Upper lobe of left lung (tissue), 6 donors: ENCODE measurements around the gene TMEM161A. TPM values are rescaled to one million over a fixed set of nuclear protein-coding genes. Genes with fewer than 3 reads are reported as not detected.
"Not testable (repeated sequence)": the region's sequence is repeated elsewhere in the genome, so short reads cannot be mapped to it uniquely, and the experiment has no call there.

Experiments used
- ATAC-seq, 2 donors: fragments of 200-7000 bp; cut with Tn5 transposase; one replicate each; pipeline ENCODE4 v1.9.1; 2022; ENCODE audit warnings: mild to moderate bottlenecking in 2 of 2, moderate library complexity in 2 of 2; ENCODE audit not compliant: low FRiP score in 2 of 2
- DNase-seq, 2 donors: peaks; one replicate each; pipeline ENCODE4 v3.0.0-alpha.2; 2019 to 2020
- H3K27ac ChIP-seq, 4 donors: fragments of 200-600 bp; sonication (generic); one replicate each; pipeline ENCODE4 v1.5.1; 2016 to 2019
- H3K27me3 ChIP-seq, 4 donors: fragments of 200-600 bp; sonication (generic); one replicate each; pipeline ENCODE4 v1.5.1; 2017 to 2019
- H3K36me3 ChIP-seq, 4 donors: fragments of 200-600 bp; sonication (generic); one replicate each; pipeline ENCODE4 v1.5.1; 2016 to 2019
- H3K4me1 ChIP-seq, 4 donors: fragments of 200-600 bp; sonication (generic); one replicate each; pipeline ENCODE4 v1.5.1; 2018 to 2019
- H3K4me3 ChIP-seq, 4 donors: fragments of 200-600 bp; sonication (generic); one replicate each; pipeline ENCODE4 v1.5.1; 2017 to 2019; ENCODE audit warnings: mild to moderate bottlenecking in 2 of 4, moderate library complexity in 1 of 4
- H3K9me3 ChIP-seq, 4 donors: fragments of 200-600 bp; sonication (generic); one replicate each; pipeline ENCODE4 v1.5.1; 2018 to 2019
- EP300 ChIP-seq, 4 donors: sonication (generic); formaldehyde crosslinking; IDR thresholded peaks; one replicate each; pipeline ENCODE4 v1.5.1; 2017; ENCODE audit warnings: antibody characterized with exemption in 4 of 4, control low read depth in 2 of 4
- POLR2A ChIP-seq, 4 donors: fragments of 450-650 bp; IDR thresholded peaks; one replicate each; pipeline ENCODE4 v1.5.1; 2016 to 2017; ENCODE audit warnings: antibody characterized with exemption in 4 of 4, mild to moderate bottlenecking in 2 of 4
- POLR2AphosphoS5 ChIP-seq, 2 donors: sonication (generic); formaldehyde crosslinking; IDR thresholded peaks; one replicate each; pipeline ENCODE4 v1.5.1; 2017; ENCODE audit warnings: antibody characterized with exemption in 2 of 2
- WGBS, 2 donors: methylation state at CpG; one replicate each; pipeline ENCODE4 v1.1.5; 2017 to 2018; 5-methylcytosine and 5-hydroxymethylcytosine counted together
- total RNA-seq, 6 donors: library from RNA; depleted of rRNA in 4 of 6; stranded (reverse); fragments of >200 nt in 4 of 6; gene quantifications; one replicate each; pipeline versions ENCODE4 v1.1.0 to v1.2.1, GENCODE V29; 2016 to 2021
- TF ChIP-seq, protein P1 (sequence below), 6 experiments: fragments of 450-650 bp in 4 of 6; fragments of 200-600 bp in 2 of 6; sonication (generic) in 2 of 6; IDR thresholded peaks; one replicate each; pipeline ENCODE4 v1.5.1; 2016 to 2019; ENCODE audit warnings: antibody characterized with exemption in 6 of 6
- donor health status: DM: no; HTN: no; CAD: no; lungs with moderate emphysema.
- donor health status: DM: no; HTN: yes; CAD: no; lungs with severe emphysema.

TMEM161A gene
- total RNA-seq, 6 donors from 2014 or later, result 18.7 to 31.6 (median 26.2) TPM

DNA sequence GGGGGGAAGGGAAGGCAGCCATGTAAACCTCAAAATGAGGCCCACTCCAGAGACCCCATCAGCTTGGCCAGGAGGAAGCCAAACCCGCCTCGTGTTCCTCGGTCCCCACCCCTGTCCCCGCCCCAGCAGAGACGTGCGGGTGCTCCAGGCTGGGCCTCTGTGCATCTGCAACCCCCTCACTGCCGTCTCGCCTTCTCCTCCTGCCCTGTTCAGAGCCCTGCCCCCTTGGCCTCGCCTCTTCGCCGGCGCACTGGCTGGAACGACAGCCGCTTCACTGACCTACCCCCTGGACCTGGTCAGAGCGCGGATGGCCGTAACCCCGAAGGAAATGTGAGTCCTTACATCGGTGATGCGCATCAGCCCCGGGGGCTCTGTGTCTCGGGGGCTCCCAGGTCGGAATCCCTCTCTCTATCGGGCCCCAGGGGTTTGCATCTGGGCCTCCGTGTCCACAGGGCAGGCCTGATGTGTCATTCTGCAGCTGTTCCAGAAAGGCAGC lies 32.2 kb downstream of the TMEM161A start:
- DNase-seq (peak in 1 of 2 donors; percentile 77), ATAC-seq (peak in 1 of 2 donors; percentile 51)
- TF ChIP-seq POLR2AphosphoS5 (IDR thresholded peaks at IDR 0.05) (no peak), POLR2A (IDR thresholded peaks at IDR 0.05) (no peak)
- peaks cover 0 to 6% (median under 1%) of the 10 kb centered on the region in 4 donors for H3K36me3 ChIP-seq
- no peak overlapping the region for H3K27ac ChIP-seq
- 77 to 81% methylated on average over 14 to 25 of the region's 25 CpGs for WGBS, 2 donors
- H3K4me3 ChIP-seq, result peak overlapping the region in 3 of 4 donors; percentile 15 to 24 (median 18)
- no peaks in the 10 kb centered on the region for H3K9me3 ChIP-seq
- H3K27me3 ChIP-seq, result no peaks in the 10 kb centered on the region
- H3K4me1 ChIP-seq, result peaks cover 6 to 22% (median 7%) of the 10 kb centered on the region in 4 donors

DNA sequence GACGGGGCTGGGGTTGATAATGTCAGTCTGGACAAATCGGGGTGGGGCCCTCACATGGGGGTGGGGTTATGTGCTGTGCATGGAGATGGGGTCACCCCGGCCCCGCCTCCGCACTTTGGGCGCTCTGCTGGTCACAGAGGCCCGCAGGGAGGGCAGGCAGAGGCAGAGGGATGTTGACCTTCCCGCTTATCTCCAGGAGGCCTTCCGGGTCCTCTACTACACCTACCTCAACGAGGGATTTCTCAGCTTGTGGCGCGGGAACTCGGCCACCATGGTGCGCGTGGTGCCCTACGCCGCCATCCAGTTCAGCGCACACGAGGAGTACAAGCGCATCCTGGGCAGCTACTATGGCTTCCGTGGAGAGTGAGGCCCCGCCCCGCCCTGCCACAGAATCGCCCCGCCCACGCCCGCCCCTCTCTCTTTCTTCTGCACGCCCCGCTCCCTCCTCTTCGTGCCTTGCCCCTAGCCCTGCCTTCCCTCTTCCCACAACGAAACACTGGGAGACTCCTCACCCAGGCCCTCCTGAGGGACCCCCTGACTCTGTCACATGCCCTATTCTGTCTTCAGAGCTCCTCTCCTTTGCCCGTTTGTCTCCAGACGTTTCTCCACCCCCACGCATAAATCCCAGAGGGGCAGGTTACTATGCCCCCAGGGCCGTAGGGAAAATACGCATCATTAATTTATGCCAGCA lies 32.8 kb downstream of the TMEM161A start:
- Histone ChIP-seq H3K4me3 (peak overlapping the region in 3 of 4 donors; percentile 15 to 24 (median 18)), H3K36me3 (peaks cover 0 to 9% (median 1%) of the 10 kb centered on the region in 4 donors), H3K4me1 (peaks cover 3 to 16% (median 4%) of the 10 kb centered on the region in 4 donors), H3K27ac (no peak overlapping the region), H3K9me3 (no peaks in the 10 kb centered on the region), H3K27me3 (no peaks in the 10 kb centered on the region)
- peak in 1 of 2 donors; percentile 83 for ATAC-seq
- WGBS, 2 donors, result 68 to 70% methylated on average over 27 to 29 of the region's 36 CpGs
- peak in 1 of 2 donors; percentile 79 for DNase-seq
- no peak for TF ChIP-seq EP300 (IDR thresholded peaks at IDR 0.05)
- no peak for TF ChIP-seq POLR2A (IDR thresholded peaks at IDR 0.05)
- no peak for TF ChIP-seq POLR2AphosphoS5 (IDR thresholded peaks at IDR 0.05)
- TF ChIP-seq, protein P1, sequence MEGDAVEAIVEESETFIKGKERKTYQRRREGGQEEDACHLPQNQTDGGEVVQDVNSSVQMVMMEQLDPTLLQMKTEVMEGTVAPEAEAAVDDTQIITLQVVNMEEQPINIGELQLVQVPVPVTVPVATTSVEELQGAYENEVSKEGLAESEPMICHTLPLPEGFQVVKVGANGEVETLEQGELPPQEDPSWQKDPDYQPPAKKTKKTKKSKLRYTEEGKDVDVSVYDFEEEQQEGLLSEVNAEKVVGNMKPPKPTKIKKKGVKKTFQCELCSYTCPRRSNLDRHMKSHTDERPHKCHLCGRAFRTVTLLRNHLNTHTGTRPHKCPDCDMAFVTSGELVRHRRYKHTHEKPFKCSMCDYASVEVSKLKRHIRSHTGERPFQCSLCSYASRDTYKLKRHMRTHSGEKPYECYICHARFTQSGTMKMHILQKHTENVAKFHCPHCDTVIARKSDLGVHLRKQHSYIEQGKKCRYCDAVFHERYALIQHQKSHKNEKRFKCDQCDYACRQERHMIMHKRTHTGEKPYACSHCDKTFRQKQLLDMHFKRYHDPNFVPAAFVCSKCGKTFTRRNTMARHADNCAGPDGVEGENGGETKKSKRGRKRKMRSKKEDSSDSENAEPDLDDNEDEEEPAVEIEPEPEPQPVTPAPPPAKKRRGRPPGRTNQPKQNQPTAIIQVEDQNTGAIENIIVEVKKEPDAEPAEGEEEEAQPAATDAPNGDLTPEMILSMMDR (IDR thresholded peaks at IDR 0.05), result no peak

DNA sequence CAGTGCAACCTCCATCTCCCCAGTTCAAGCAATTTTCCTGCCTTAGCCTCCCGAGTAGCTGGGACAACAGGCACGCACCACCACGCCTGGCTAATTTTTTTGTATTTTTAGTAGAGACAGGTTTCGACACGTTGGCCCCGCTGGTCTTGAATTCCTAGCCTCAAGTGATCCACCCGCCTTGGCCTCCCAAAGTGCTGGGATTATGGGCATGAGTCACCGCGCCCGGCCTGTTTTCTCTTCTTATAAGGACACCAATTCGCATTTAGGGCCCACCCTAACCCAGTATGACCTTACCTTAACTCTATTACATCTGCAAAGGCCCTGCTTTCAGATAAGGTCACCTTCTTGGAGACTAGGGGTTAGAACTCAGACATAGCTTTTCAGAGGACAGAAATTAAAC lies 35.1 kb downstream of the TMEM161A start:
- Histone ChIP-seq H3K27ac (no peak overlapping the region), H3K27me3 (no peaks in the 10 kb centered on the region), H3K4me1 (peaks cover 0 to 8% (median 0%) of the 10 kb centered on the region in 4 donors), H3K4me3 (no peak overlapping the region), H3K9me3 (no peaks in the 10 kb centered on the region), H3K36me3 (peaks cover 0 to 20% (median 5%) of the 10 kb centered on the region in 4 donors)
- WGBS, 2 donors, result 95 to 97% methylated on average over 11 of the region's 11 CpGs
- no peak for DNase-seq
- TF ChIP-seq, protein P1 (IDR thresholded peaks at IDR 0.05), result no peak
- TF ChIP-seq POLR2A (IDR thresholded peaks at IDR 0.05), result no peak
- TF ChIP-seq EP300 (IDR thresholded peaks at IDR 0.05), result no peak
- no peak for TF ChIP-seq POLR2AphosphoS5 (IDR thresholded peaks at IDR 0.05)
- no peak for ATAC-seq

DNA sequence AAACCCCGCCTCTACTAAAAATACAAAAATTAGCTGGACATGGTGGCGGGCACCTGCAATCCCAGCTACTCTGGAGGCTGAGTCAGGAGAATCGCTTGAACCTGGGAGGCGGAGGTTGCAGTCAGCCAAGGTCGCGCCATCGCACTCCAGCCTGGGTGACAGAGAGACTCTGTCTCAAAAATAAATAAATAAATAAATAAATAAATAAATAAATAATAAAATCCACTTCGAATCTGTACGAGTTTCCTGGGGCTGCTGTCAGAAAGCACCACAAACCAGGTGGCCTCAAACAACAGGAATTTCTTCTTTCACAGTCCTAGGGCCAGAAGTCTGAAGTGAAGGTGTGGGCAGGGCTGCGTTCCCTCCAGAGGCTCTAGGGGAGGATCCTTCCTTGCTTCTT lies 35.7 kb downstream of the TMEM161A start:
- DNase-seq, H3K4me3 ChIP-seq, H3K4me1 ChIP-seq, H3K27ac ChIP-seq, H3K27me3 ChIP-seq, ATAC-seq, H3K9me3 ChIP-seq: not testable (repeated sequence)
- H3K36me3 ChIP-seq, result peaks cover 0 to 20% (median 8%) of the 10 kb centered on the region in 4 donors
- 94 to 95% methylated on average over 10 of the region's 10 CpGs for WGBS, 2 donors

DNA sequence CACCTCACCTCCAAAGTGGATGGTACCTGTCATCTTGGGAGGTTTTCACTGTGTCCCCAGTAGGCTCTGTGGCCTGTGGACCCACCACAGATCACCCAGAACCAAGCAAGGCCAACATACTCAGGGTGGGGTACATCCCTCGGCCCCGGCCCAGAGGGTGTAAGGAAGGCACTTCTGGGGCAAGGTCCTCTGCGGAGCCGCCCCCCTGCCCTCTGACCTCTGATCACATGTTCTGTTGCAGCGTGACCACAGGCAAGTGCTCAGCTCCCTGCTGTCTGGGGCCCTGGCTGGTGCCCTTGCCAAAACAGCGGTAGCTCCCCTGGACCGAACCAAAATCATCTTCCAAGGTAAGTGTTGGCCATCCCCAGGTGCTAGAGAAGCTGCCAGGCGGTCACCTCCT lies 36.7 kb downstream of the TMEM161A start:
- H3K36me3 ChIP-seq, result peaks cover 0 to 27% (median 11%) of the 10 kb centered on the region in 4 donors
- TF ChIP-seq POLR2A (IDR thresholded peaks at IDR 0.05) (no peak), POLR2AphosphoS5 (IDR thresholded peaks at IDR 0.05) (no peak), EP300 (IDR thresholded peaks at IDR 0.05) (no peak)
- TF ChIP-seq, protein P1 (IDR thresholded peaks at IDR 0.05), result no peak
- WGBS, 2 donors, result 93 to 98% methylated on average over 4 to 8 of the region's 8 CpGs
- ATAC-seq (no peak), DNase-seq (no peak)
- no peaks in the 10 kb centered on the region for H3K9me3 ChIP-seq
- no peaks in the 10 kb centered on the region for H3K27me3 ChIP-seq
- H3K4me1 ChIP-seq, result peaks cover 0 to 8% (median 0%) of the 10 kb centered on the region in 4 donors
- H3K4me3 ChIP-seq, result no peak overlapping the region
- no peak overlapping the region for H3K27ac ChIP-seq
